Left renal cortex interstitium (tissue), 4 donors: ENCODE data around the gene PKP4. TPM values are rescaled to one million over a fixed set of nuclear protein-coding genes. Genes with fewer than 3 reads are reported as not detected.

Experiments used
- DNase-seq, 4 donors: peaks; one replicate each; pipeline ENCODE4 v3.0.0-alpha.2; 2013; ENCODE audit warnings: low read depth in 4 of 4, low spot score in 2 of 4, missing footprints in 1 of 4
- polyA plus RNA-seq, 4 donors: library from polyadenylated mRNA; unstranded; fragments of 120-200 nt; gene quantifications; one replicate each; pipeline ENCODE4 v1.2.1, GENCODE V29; 2013; ENCODE audit not compliant: insufficient read length in 4 of 4

The PKP4 gene
- polyA plus RNA-seq, 4 donors = 119 to 194 (median 161) TPM

GRCh38 chr2:158729873-158730620 is 273.3 kb downstream of the PKP4 start:
- no peak for DNase-seq

GRCh38 chr2:158730621-158731140 is 273.9 kb downstream of the PKP4 start:
- no peak for DNase-seq

- no peak for DNase-seq
These were observed 274.6 kb downstream of the PKP4 start for GRCh38 chr2:158731386-158731785.

Other genes with a start within 250 kb of the PKP4 start
- 10 to 100 TPM in 1 of 4 donors, 1 to 10 TPM in 3; 7.3 to 11.2 (median 8.8) TPM for gene CCDC148, start 199 bp upstream of the PKP4 start, polyA plus RNA-seq